GM23338 (cell line): ENCODE data around the gene GNB5.

Experiments used
- EZH2phosphoT487 ChIP-seq: fragments of 200-600 bp; sonication (generic); IDR thresholded peaks from one replicate; pipeline ENCODE4 v1.8.1; 2018; ENCODE audit warnings: antibody characterized with exemption; ENCODE audit not compliant: unreplicated experiment
- STAT1 ChIP-seq: IDR thresholded peaks from one replicate; pipeline ENCODE4 v1.6.1; 2016; ENCODE audit warnings: antibody characterized with exemption; ENCODE audit not compliant: unreplicated experiment
- ZNF331 ChIP-seq: fragments of 250-450 bp; sonication (Bioruptor Pico); IDR thresholded peaks from 2 replicates; pipeline ENCODE4 v1.5.0; 2020; ENCODE audit warnings: low read depth, mild to moderate bottlenecking, moderate library complexity
- TF ChIP-seq, protein P1 (sequence below), 2 experiments: fragments of 200-600 bp in 1 of 2; sonication (generic) in 1 of 2; conservative IDR thresholded peaks; 2 replicates each; pipeline versions ENCODE4 v1.5.1 to v1.6.1; 2016 to 2017; ENCODE audit warnings: antibody characterized with exemption in 2 of 2, low read depth in 2 of 2, mild to moderate bottlenecking in 2 of 2, moderate library complexity in 1 of 2
- TF ChIP-seq, protein P2 (sequence below): IDR thresholded peaks from 2 replicates; pipeline ENCODE4 v1.6.1; 2016; ENCODE audit warnings: antibody characterized with exemption

DNA sequence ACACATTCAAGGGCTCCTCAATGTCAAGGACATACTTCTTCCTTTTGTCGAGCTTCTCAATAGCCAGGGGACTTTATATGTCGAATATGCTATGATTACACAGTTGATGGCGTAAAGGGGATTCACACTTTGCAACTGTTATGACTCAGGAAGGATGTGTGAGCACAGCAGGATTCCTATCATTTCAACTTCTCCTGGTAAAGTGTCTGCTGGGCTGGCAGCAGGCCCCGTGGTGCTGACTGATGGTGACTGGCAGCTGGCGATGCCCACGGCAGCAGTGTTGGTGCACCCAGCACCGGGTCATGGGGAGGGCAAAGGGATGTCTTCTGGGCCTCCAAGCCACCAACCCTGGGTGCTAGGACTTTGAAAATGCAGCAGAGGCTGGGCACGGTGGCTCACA lies 44.8 kb upstream of the GNB5 start:
- TF ChIP-seq, protein P1, sequence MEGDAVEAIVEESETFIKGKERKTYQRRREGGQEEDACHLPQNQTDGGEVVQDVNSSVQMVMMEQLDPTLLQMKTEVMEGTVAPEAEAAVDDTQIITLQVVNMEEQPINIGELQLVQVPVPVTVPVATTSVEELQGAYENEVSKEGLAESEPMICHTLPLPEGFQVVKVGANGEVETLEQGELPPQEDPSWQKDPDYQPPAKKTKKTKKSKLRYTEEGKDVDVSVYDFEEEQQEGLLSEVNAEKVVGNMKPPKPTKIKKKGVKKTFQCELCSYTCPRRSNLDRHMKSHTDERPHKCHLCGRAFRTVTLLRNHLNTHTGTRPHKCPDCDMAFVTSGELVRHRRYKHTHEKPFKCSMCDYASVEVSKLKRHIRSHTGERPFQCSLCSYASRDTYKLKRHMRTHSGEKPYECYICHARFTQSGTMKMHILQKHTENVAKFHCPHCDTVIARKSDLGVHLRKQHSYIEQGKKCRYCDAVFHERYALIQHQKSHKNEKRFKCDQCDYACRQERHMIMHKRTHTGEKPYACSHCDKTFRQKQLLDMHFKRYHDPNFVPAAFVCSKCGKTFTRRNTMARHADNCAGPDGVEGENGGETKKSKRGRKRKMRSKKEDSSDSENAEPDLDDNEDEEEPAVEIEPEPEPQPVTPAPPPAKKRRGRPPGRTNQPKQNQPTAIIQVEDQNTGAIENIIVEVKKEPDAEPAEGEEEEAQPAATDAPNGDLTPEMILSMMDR (conservative IDR thresholded peaks at IDR 0.05; ENCODE audit: low read depth in 2 of 2), result no peak
- no peak for TF ChIP-seq EZH2phosphoT487
- TF ChIP-seq ZNF331, result no peak
- TF ChIP-seq, protein P2, sequence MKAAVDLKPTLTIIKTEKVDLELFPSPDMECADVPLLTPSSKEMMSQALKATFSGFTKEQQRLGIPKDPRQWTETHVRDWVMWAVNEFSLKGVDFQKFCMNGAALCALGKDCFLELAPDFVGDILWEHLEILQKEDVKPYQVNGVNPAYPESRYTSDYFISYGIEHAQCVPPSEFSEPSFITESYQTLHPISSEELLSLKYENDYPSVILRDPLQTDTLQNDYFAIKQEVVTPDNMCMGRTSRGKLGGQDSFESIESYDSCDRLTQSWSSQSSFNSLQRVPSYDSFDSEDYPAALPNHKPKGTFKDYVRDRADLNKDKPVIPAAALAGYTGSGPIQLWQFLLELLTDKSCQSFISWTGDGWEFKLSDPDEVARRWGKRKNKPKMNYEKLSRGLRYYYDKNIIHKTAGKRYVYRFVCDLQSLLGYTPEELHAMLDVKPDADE, result no peak
- TF ChIP-seq STAT1, result no peak
